AG08396 (cell line): ENCODE data around the gene PRTN3.

Experiments used
- DNase-seq: peaks from one replicate; pipeline ENCODE4 v3.0.0; 2012; ENCODE audit warnings: low spot score, mixed read lengths

Gene PRTN3

GRCh38 chr19:840519-841206, at the start of gene PRTN3:
Gene PRTN3 (plus strand): TSS chr19:840999. CDS start chr19:841009, 10 bp downstream.
- no peak for DNase-seq

- no peak for DNase-seq
Measured at GRCh38 chr19:791007-791566, 49.7 kb upstream of the PRTN3 start.

GRCh38 chr19:791567-792305, 49.1 kb upstream of the PRTN3 start:
- no peak for DNase-seq

GRCh38 chr19:792306-792885, 48.4 kb upstream of the PRTN3 start:
- DNase-seq, result no peak

GRCh38 chr19:793806-794205, 47.0 kb upstream of the PRTN3 start:
- DNase-seq, result no peak

GRCh38 chr19:795073-795611, 45.7 kb upstream of the PRTN3 start:
- DNase-seq, result no peak

GRCh38 chr19:795691-796581, 44.9 kb upstream of the PRTN3 start:
- DNase-seq, result no peak

GRCh38 chr19:796692-797527, 43.9 kb upstream of the PRTN3 start, which contains the start of gene PTBP1:
Gene PTBP1 (plus strand): TSS chr19:797452. CDS start chr19:797498, 46 bp downstream.
- peak; percentile 98 for DNase-seq

- peak; percentile 99 for DNase-seq
Measured at GRCh38 chr19:797528-798414, 43.0 kb upstream of the PRTN3 start.

- peak; percentile 36 for DNase-seq
Measured at GRCh38 chr19:798415-799075, 42.3 kb upstream of the PRTN3 start.

- peak; percentile 52 for DNase-seq
Measured at GRCh38 chr19:799076-799881, 41.5 kb upstream of the PRTN3 start.

- DNase-seq, result peak; percentile 29
Measured at GRCh38 chr19:800360-801029, 40.3 kb upstream of the PRTN3 start.

GRCh38 chr19:801030-801860, 39.6 kb upstream of the PRTN3 start:
- peak; percentile 55 for DNase-seq

GRCh38 chr19:801861-802497, 38.8 kb upstream of the PRTN3 start:
- DNase-seq, result peak; percentile 65

GRCh38 chr19:802498-803098, 38.2 kb upstream of the PRTN3 start:
- DNase-seq, result peak; percentile 72
